HCT116 (cell line): ENCODE results near the gene CRB3. TPM values are rescaled to one million over a fixed set of nuclear protein-coding genes. Genes with fewer than 3 reads are reported as not detected.
"Not testable (repeated sequence)": the region's sequence is repeated elsewhere in the genome, so short reads cannot be mapped to it uniquely, and the experiment has no call there.

Experiments used
- ATAC-seq: fragments of 200-7000 bp; cut with Tn5 transposase; 2 replicates; pipeline ENCODE4 v1.9.1; 2020; ENCODE audit warnings: mild to moderate bottlenecking, moderate library complexity
- BruUV-seq: library from RNA; stranded (reverse); fragments of 400-500 nt; replicated peaks from 2 replicates; lab custom pipeline; 2021; lab: Mats Ljungman, UMichigan
- CTCF ChIA-PET: fragments of 300-600 bp; sonication (Branson Sonifier 250); formaldehyde crosslinking; loops from one replicate; lab custom pipeline; 2021; ENCODE audit warnings: antibody characterized with exemption; lab: Charles Lee
- POLR2A ChIA-PET: fragments of 300-600, 350-600 bp; sonication (Branson Sonifier 250); formaldehyde crosslinking; loops from one replicate; lab custom pipeline; 2021; ENCODE audit warnings: antibody characterized with exemption; lab: Charles Lee
- RAD21 ChIA-PET, 2 experiments: fragments of 300-600 bp; sonication (Branson Sonifier 250); formaldehyde crosslinking; loops; one replicate each; lab custom pipeline; 2023; ENCODE audit warnings: low total read pairs in 2 of 2; ENCODE audit not compliant: uncharacterized antibody in 2 of 2, unreplicated experiment in 2 of 2, low non-redundant PET in 1 of 2; lab: Charles Lee
- DNase-seq: peaks from one replicate; pipeline ENCODE4 v3.0.0-alpha.2; 2010; ENCODE audit warnings: low read depth, low spot score
- H2AFZ ChIP-seq: fragments of 200-600 bp; shearing (Covaris generic), sonication (generic); 2 replicates; pipeline ENCODE4 v1.6.1; 2017; ENCODE audit warnings: low read depth, mixed run types, mixed read lengths, antibody characterized with exemption, low read length; ENCODE audit not compliant: poor library complexity, severe bottlenecking
- H3K27ac ChIP-seq: 2 replicates; pipeline ENCODE4 v1.5.1; 2012; ENCODE audit warnings: low read depth, low read length
- H3K27me3 ChIP-seq: fragments of 200-600 bp; sonication (generic); 2 replicates; pipeline ENCODE4 v1.6.1; 2016; ENCODE audit warnings: mixed run types, low read length, mixed read lengths; ENCODE audit not compliant: insufficient read depth
- H3K36me3 ChIP-seq, 2 experiments: fragments of 200-500 bp in 1 of 2; fragments of 200-600 bp in 1 of 2; sonication (Bioruptor generic) in 1 of 2; sonication (generic) in 1 of 2; 2 replicates each; pipeline versions ENCODE4 v1.5.1 to v1.6.1; 2014 to 2016; ENCODE audit warnings: low read length in 2 of 2, inconsistent platforms in 1 of 2, mixed read lengths in 1 of 2, mixed run types in 1 of 2; ENCODE audit not compliant: insufficient read depth in 2 of 2, control insufficient read depth in 1 of 2
- H3K4me1 ChIP-seq, 2 experiments: fragments of 200-600 bp in 1 of 2; sonication (generic) in 1 of 2; 2 replicates each; pipeline versions ENCODE4 v1.5.1 to v1.6.1; 2012 to 2017; ENCODE audit warnings: low read length in 2 of 2, inconsistent platforms in 1 of 2, mild to moderate bottlenecking in 1 of 2, mixed read lengths in 1 of 2, mixed run types in 1 of 2, moderate library complexity in 1 of 2; ENCODE audit not compliant: insufficient read depth in 2 of 2, control insufficient read depth in 1 of 2
- H3K4me2 ChIP-seq: fragments of 200-600 bp; sonication (generic); 2 replicates; pipeline ENCODE4 v1.6.1; 2017; ENCODE audit warnings: mixed run types, low read length, mixed read lengths
- H3K4me3 ChIP-seq, 2 experiments: fragments of 200-600 bp in 1 of 2; sonication (generic) in 1 of 2; replicated peaks in 1 of 2; 2 replicates each; pipeline ENCODE4 v1.5.1; 2011 to 2016; ENCODE audit warnings: low read length in 2 of 2, control low read depth in 1 of 2, low read depth in 1 of 2, mild to moderate bottlenecking in 1 of 2, mixed read lengths in 1 of 2, mixed run types in 1 of 2
- H3K79me2 ChIP-seq: fragments of 200-600 bp; sonication (generic); 2 replicates; pipeline ENCODE4 v1.6.1; 2017; ENCODE audit warnings: mild to moderate bottlenecking, mixed run types, low read length, moderate library complexity, mixed read lengths; ENCODE audit not compliant: insufficient read depth
- H3K9ac ChIP-seq: fragments of 200-600 bp; sonication (generic); 2 replicates; pipeline ENCODE4 v1.6.1; 2016; ENCODE audit warnings: low read length, mixed read lengths
- H3K9me2 ChIP-seq: fragments of 200-600 bp; sonication (generic), shearing (Covaris generic); 2 replicates; pipeline ENCODE4 v1.6.1; 2017; ENCODE audit warnings: mixed run types, mild to moderate bottlenecking, moderate library complexity; ENCODE audit not compliant: insufficient read depth
- H3K9me3 ChIP-seq, 2 experiments: fragments of 200-500 bp in 1 of 2; fragments of 200-600 bp in 1 of 2; sonication (Bioruptor generic) in 1 of 2; sonication (generic) in 1 of 2; 2 replicates each; pipeline ENCODE4 v1.6.1; 2014 to 2017; ENCODE audit warnings: low read length in 2 of 2, mixed read lengths in 2 of 2, inconsistent platforms in 1 of 2, low read depth in 1 of 2, mild to moderate bottlenecking in 1 of 2, mixed run types in 1 of 2, moderate library complexity in 1 of 2; ENCODE audit not compliant: control insufficient read depth in 1 of 2, insufficient read depth in 1 of 2
- H4K20me1 ChIP-seq: fragments of 200-600 bp; sonication (generic), shearing (Covaris generic); 2 replicates; pipeline ENCODE4 v1.6.1; 2017; ENCODE audit warnings: mixed run types, mild to moderate bottlenecking, moderate library complexity; ENCODE audit not compliant: insufficient read depth
- EZH2phosphoT487 ChIP-seq: fragments of 200-600 bp; IDR thresholded peaks from 2 replicates; pipeline ENCODE4 v1.6.1; 2018; ENCODE audit warnings: antibody characterized with exemption, borderline replicate concordance
- RAD21 ChIP-seq: IDR thresholded peaks from 2 replicates; pipeline ENCODE4 v1.6.1; 2012; ENCODE audit warnings: low read depth, mild to moderate bottlenecking
- SP1 ChIP-seq: IDR thresholded peaks from 2 replicates; pipeline ENCODE4 v1.6.1; 2012; ENCODE audit warnings: low read depth
- ZNF274 ChIP-seq: fragments of 200-500 bp; sonication (Bioruptor generic); IDR thresholded peaks from 2 replicates; pipeline ENCODE4 v1.6.1; 2014; ENCODE audit warnings: mild to moderate bottlenecking, low read depth, low read length, inconsistent platforms
- intact Hi-C: fragments of 100-400 bp; cut with micrococcal nuclease; formaldehyde crosslinking; loops from 2 replicates; pipeline ENCODE4 v1.10.0; 2022
- total RNA-seq: library from RNA; stranded (reverse); gene quantifications from one replicate; pipeline ENCODE4 v1.2.1, GENCODE V29; 2021; ENCODE audit not compliant: unreplicated experiment
- TF ChIP-seq, protein P1 (sequence below), 3 experiments: fragments of 200-600 bp in 1 of 3; sonication (generic) in 1 of 3; IDR thresholded peaks in 2 of 3; conservative IDR thresholded peaks in 1 of 3; 2 replicates each; pipeline ENCODE4 v1.5.1; 2012 to 2017; ENCODE audit warnings: low read depth in 2 of 3, low read length in 2 of 3, antibody characterized with exemption in 1 of 3, borderline replicate concordance in 1 of 3, control low read depth in 1 of 3, mild to moderate bottlenecking in 1 of 3, mixed read lengths in 1 of 3, mixed run types in 1 of 3, moderate library complexity in 1 of 3; ENCODE audit not compliant: insufficient read depth in 1 of 3

The CRB3 gene
- total RNA-seq, 1 experiment from 2014 or later: 40.5 TPM

GRCh38 chr19:6427131-6427530 lies 36.9 kb upstream of the CRB3 start:
- Histone ChIP-seq H2AFZ (no peak overlapping the region), H3K79me2 (peaks cover 20% of the 10 kb centered on the region), H3K27ac (no peak overlapping the region), H3K9me2 (no peaks in the 10 kb centered on the region), H3K4me2 (no peak overlapping the region), H3K27me3 (no peaks in the 10 kb centered on the region), H3K9me3 (no peaks in the 10 kb centered on the region), H3K36me3 (peaks cover 2 to 6% of the 10 kb centered on the region in 2 experiments; a peak in 3 of 4 replicates), H3K9ac (no peak overlapping the region), H3K4me1 (peaks cover 8 to 30% of the 10 kb centered on the region in 2 experiments; a peak in 3 of 4 replicates), H4K20me1 (peaks cover 19% of the 10 kb centered on the region; the same call in 1 of the 2 replicates), H3K4me3 (no peak overlapping the region)
- ChIA-PET RAD21 (no interaction called here), POLR2A (no interaction called here), CTCF (interaction anchor here (1.2 kb wide), 1 partner anchor 55 kb away, joined by 4 read pairs; the partner anchor contains the start of gene ALKBH7)
- no TSS peak for BruUV-seq
- TF ChIP-seq ZNF274: no peak
- TF ChIP-seq, protein P1, sequence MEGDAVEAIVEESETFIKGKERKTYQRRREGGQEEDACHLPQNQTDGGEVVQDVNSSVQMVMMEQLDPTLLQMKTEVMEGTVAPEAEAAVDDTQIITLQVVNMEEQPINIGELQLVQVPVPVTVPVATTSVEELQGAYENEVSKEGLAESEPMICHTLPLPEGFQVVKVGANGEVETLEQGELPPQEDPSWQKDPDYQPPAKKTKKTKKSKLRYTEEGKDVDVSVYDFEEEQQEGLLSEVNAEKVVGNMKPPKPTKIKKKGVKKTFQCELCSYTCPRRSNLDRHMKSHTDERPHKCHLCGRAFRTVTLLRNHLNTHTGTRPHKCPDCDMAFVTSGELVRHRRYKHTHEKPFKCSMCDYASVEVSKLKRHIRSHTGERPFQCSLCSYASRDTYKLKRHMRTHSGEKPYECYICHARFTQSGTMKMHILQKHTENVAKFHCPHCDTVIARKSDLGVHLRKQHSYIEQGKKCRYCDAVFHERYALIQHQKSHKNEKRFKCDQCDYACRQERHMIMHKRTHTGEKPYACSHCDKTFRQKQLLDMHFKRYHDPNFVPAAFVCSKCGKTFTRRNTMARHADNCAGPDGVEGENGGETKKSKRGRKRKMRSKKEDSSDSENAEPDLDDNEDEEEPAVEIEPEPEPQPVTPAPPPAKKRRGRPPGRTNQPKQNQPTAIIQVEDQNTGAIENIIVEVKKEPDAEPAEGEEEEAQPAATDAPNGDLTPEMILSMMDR (IDR thresholded peaks at IDR 0.05 in 2 of 3, conservative IDR thresholded peaks at IDR 0.05 in 1 of 3; ENCODE audit: borderline replicate concordance in 1 of 3, insufficient read depth in 1 of 3, low read depth in 2 of 3, low read length in 2 of 3): no peak
- TF ChIP-seq EZH2phosphoT487: no peak
- no peak for TF ChIP-seq RAD21
- TF ChIP-seq SP1: no peak
- intact Hi-C loops: no loop called here
- DNase-seq (no peak), ATAC-seq (no peak)

DNA sequence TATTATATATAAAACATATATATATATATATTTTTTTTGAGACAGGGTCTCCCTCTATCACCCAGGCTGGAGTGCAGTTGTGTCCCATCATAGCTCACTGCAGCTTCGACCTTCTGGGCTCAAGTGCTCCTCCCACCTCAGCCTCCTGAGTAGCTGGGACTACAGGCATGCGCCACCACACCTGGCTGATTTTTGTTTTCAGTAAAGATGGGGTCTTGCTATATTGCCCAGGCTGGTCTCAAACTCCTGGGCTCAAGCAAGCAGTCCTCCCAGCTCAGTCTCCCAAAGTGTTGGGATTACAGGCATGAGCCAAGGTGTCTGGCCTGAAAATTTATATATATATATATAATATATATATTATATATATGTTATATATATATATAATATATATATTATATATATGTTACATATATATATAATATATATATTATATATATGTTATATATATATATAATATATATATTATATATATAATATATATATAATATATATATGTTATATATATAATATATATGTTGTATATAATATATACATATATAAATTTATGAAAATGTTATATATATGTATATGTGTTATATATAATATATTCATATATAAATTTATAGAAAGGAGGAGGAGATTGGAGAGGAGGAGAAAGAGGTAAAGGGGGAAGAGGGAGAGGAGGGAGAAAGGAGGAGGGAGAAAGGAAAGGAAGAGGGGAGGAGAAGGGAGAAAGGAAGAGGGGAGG lies 35.2 kb upstream of the CRB3 start:
- DNase-seq, H2AFZ ChIP-seq, H3K36me3 ChIP-seq, CTCF ChIA-PET, RAD21 ChIA-PET, H3K27ac ChIP-seq, H3K27me3 ChIP-seq, H3K9me3 ChIP-seq, POLR2A ChIA-PET, H3K79me2 ChIP-seq, H4K20me1 ChIP-seq, intact Hi-C loops, H3K9me2 ChIP-seq, H3K9ac ChIP-seq, BruUV-seq, ATAC-seq: not testable (repeated sequence)
- peak overlapping the region; percentile 31; the same call in 1 of the 2 replicates for H3K4me2 ChIP-seq
- H3K4me1 ChIP-seq: peaks cover 8 to 20% of the 10 kb centered on the region in 2 experiments; a peak in 3 of 4 replicates
- peak overlapping the region in 1 of 2 experiments; percentile 2; a peak in 1 of 4 replicates for H3K4me3 ChIP-seq
